Gastrocnemius medialis (tissue), 4 donors: ENCODE results near the gene FUZ.

ENCODE experiments used
- POLR2A ChIP-seq, 2 donors: fragments of 450-650 bp; IDR thresholded peaks; one replicate each; pipeline ENCODE4 v1.6.1; 2017; ENCODE audit warnings: antibody characterized with exemption in 2 of 2, mild to moderate bottlenecking in 2 of 2, moderate library complexity in 2 of 2
- TF ChIP-seq, protein P1 (sequence below), 5 experiments: fragments of 450-650 bp in 3 of 5; fragments of 200-600 bp in 2 of 5; sonication (generic) in 2 of 5; IDR thresholded peaks in 4 of 5; conservative IDR thresholded peaks in 1 of 5; 1 replicate in 4 of 5; 2 replicates in 1 of 5; pipeline ENCODE4 v1.5.1; 2016 to 2019; ENCODE audit warnings: antibody characterized with exemption in 5 of 5, mild to moderate bottlenecking in 3 of 5, moderate library complexity in 3 of 5

DNA sequence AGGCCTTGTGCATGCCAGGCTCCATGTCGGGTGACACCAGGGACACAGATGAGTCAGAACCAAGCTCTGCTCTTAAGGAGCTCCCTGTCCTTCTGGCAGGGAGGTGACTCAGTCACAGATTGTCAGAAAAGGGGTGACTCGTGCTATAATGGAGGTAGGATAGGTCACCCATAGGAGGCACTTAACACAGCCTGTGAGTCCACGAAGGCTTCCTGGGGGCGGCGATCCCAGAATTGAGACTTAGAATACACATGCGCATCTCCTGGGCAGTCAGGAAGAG, 19.6 kb downstream of the FUZ start:
- TF ChIP-seq, protein P1, sequence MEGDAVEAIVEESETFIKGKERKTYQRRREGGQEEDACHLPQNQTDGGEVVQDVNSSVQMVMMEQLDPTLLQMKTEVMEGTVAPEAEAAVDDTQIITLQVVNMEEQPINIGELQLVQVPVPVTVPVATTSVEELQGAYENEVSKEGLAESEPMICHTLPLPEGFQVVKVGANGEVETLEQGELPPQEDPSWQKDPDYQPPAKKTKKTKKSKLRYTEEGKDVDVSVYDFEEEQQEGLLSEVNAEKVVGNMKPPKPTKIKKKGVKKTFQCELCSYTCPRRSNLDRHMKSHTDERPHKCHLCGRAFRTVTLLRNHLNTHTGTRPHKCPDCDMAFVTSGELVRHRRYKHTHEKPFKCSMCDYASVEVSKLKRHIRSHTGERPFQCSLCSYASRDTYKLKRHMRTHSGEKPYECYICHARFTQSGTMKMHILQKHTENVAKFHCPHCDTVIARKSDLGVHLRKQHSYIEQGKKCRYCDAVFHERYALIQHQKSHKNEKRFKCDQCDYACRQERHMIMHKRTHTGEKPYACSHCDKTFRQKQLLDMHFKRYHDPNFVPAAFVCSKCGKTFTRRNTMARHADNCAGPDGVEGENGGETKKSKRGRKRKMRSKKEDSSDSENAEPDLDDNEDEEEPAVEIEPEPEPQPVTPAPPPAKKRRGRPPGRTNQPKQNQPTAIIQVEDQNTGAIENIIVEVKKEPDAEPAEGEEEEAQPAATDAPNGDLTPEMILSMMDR (IDR thresholded peaks at IDR 0.05 in 4 of 5, conservative IDR thresholded peaks at IDR 0.05 in 1 of 5), result no peak
- no peak for TF ChIP-seq POLR2A (IDR thresholded peaks at IDR 0.05)
